Motor neuron (in vitro differentiated cells): ENCODE results near the gene TTLL8. TPM values are rescaled to one million over a fixed set of nuclear protein-coding genes. Genes with fewer than 3 reads are reported as not detected.
A peak's percentile ranks its signal among the peaks of the same experiment; 100 is the strongest.

Source experiments
- ATAC-seq, 8 experiments: fragments of 200-7000 bp; cut with Tn5 transposase; replicated peaks in 6 of 8; 2 replicates each; pipeline ENCODE4 v1.8.0; 2021; ENCODE audit warnings: mild to moderate bottlenecking in 8 of 8, moderate library complexity in 8 of 8
- H3K27ac ChIP-seq, 2 donors: fragments of 250-450 bp; sonication (Bioruptor Pico); 2 replicates each; pipeline ENCODE4 v1.9.0; 2021; ENCODE audit warnings: antibody characterized with exemption in 2 of 2, mild to moderate bottlenecking in 2 of 2, moderate library complexity in 1 of 2
- H3K4me1 ChIP-seq, 2 donors: fragments of 250-450 bp; sonication (Bioruptor Pico); replicated peaks in 1 of 2; 2 replicates each; pipeline ENCODE4 v1.6.1; 2021; ENCODE audit warnings: antibody characterized with exemption in 2 of 2, mild to moderate bottlenecking in 2 of 2, moderate library complexity in 1 of 2
- H3K4me3 ChIP-seq, 5 donors: fragments of 250-450 bp; sonication (Bioruptor Pico); 2 replicates each; pipeline ENCODE4 v1.9.0; 2021; ENCODE audit warnings: antibody characterized with exemption in 5 of 5, mild to moderate bottlenecking in 5 of 5, moderate library complexity in 4 of 5
- WGBS, 10 experiments: fragments of 450-650 bp; shearing (Covaris generic); methylation state at CpG; one replicate each; pipeline ENCODE4 v1.0.0; 2022; 5-methylcytosine and 5-hydroxymethylcytosine counted together
- in situ Hi-C, 9 experiments: fragments of 400-800 bp; cut with MboI; loops; one replicate each; pipeline ENCODE4 v1.15.0; 2021; ENCODE audit warnings: low sequenced_read_pairs in 9 of 9, low pct_unique_long_range_greater_than_20kb in 2 of 9; ENCODE audit not compliant: unreplicated experiment in 9 of 9
- total RNA-seq, 8 experiments: library from RNA; unstranded; fragments of 300-600 nt; gene quantifications; 2 replicates each; pipeline versions ENCODE4 v1.2.3 to v1.2.4, GENCODE V29; 2022

The TTLL8 gene
- total RNA-seq, 8 experiments from 2014 or later: 0.09 to 0.17 TPM; not detected in 6

- in situ Hi-C loops: no loop called here
- H3K27ac ChIP-seq: no peak overlapping the region
- H3K4me3 ChIP-seq: no peak overlapping the region
- ATAC-seq: no peak
- WGBS, 10 experiments: 67 to 95% (median 88%) methylated on average over 2 to 15 of the region's 18 CpGs; no CpG with 5 or more reads in 6 of the 10 experiments
- H3K4me1 ChIP-seq: peaks cover 2 to 5% of the 10 kb centered on the region in 2 donors
Measured at GRCh38 chr22:50053861-50054260, 4.2 kb downstream of the TTLL8 start.

DNA sequence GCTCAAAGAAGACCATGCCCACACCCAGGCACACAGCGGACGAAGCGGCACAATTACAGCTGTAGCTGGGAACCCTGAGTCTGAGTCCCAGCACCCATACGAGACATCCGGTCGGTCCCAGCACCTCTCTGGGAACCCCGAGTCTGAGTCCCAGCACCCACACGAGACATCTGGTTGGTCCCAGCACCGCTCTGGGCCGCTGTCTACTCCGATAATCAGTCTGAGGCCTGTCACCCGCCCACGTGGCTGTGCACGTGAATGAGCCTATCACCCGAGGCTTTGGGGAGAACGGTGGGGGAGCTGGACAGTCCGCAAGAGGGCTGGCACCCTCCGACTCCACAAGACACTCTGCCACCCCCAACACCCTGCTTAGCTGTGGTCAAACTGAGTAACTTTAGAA lies 6.2 kb downstream of the TTLL8 start:
- Histone ChIP-seq H3K4me3 (no peak overlapping the region), H3K27ac (no peak overlapping the region), H3K4me1 (no peaks in the 10 kb centered on the region)
- ATAC-seq: no peak
- 42 to 87% (median 78%) methylated on average over 1 to 17 of the region's 18 CpGs; no CpG with 5 or more reads in 4 of the 10 experiments for WGBS, 10 experiments
- in situ Hi-C loops: no loop called here

GRCh38 chr22:50049299-50050195 lies 8.6 kb downstream of the TTLL8 start:
- no peak overlapping the region for H3K27ac ChIP-seq
- in situ Hi-C loops: loop anchor here in 3 of 9 experiments (25.0 kb wide), 2 partner anchors 112 to 287 kb away; no protein-coding TSS in a partner anchor
- ATAC-seq: no peak
- no peak overlapping the region for H3K4me3 ChIP-seq
- no peaks in the 10 kb centered on the region for H3K4me1 ChIP-seq
- 80 to 100% (median 100%) methylated on average over 1 to 3 of the region's 36 CpGs; no CpG with 5 or more reads in 7 of the 10 experiments for WGBS, 10 experiments

DNA sequence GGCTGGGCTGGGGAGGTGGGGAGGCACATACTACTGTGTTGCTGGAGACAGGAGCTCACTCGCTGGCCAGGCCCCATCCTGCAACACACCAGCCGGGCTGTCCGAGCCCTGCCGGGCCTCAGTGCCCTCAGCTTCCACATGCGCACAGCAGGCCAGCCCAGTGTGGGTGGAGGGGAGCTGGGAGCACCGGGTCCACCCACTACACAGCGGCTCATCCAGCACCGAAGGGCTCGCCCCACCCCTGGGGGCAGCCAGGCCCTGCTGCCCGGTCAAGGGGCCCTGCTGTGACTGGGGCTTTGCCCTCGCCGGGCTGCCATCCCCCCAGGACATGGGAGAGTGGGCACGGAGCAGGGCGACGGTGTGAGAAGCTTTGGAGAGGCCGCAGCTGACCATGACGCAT lies 9.3 kb downstream of the TTLL8 start:
- no peak overlapping the region for H3K4me3 ChIP-seq
- peak in 1 of 8 experiments; percentile 27 for ATAC-seq
- WGBS, 10 experiments: 20 to 84% (median 48%) methylated on average over 1 to 5 of the region's 17 CpGs; no CpG with 5 or more reads in 6 of the 10 experiments
- H3K4me1 ChIP-seq: no peaks in the 10 kb centered on the region
- no peak overlapping the region for H3K27ac ChIP-seq
- in situ Hi-C loops: loop anchor here in 3 of 9 experiments (25.0 kb wide), 2 partner anchors 112 to 287 kb away; no protein-coding TSS in a partner anchor

GRCh38 chr22:50048061-50048765 lies 9.9 kb downstream of the TTLL8 start:
- 0 to 100% (median 74%) methylated on average over 1 to 5 of the region's 12 CpGs; no CpG with 5 or more reads in 2 of the 10 experiments for WGBS, 10 experiments
- no peaks in the 10 kb centered on the region for H3K4me1 ChIP-seq
- no peak overlapping the region for H3K27ac ChIP-seq
- in situ Hi-C loops: loop anchor here in 3 of 9 experiments (25.0 kb wide), 2 partner anchors 111 to 286 kb away; no protein-coding TSS in a partner anchor
- peak in 1 of 8 experiments; percentile 44 for ATAC-seq
- no peak overlapping the region for H3K4me3 ChIP-seq

- no peak for ATAC-seq
- Histone ChIP-seq H3K4me3 (no peak overlapping the region), H3K4me1 (no peaks in the 10 kb centered on the region), H3K27ac (no peak overlapping the region)
- 80% methylated on average over 1 of the region's 16 CpGs; no CpG with 5 or more reads in 9 of the 10 experiments for WGBS, 10 experiments
- in situ Hi-C loops: loop anchor here in 3 of 9 experiments (25.0 kb wide), 2 partner anchors 110 to 285 kb away; no protein-coding TSS in a partner anchor
Measured at GRCh38 chr22:50047346-50047745, 10.8 kb downstream of the TTLL8 start.

- Histone ChIP-seq H3K4me3 (no peak overlapping the region), H3K4me1 (no peaks in the 10 kb centered on the region), H3K27ac (no peak overlapping the region)
- WGBS, 10 experiments: 100% methylated on average over 2 of the region's 27 CpGs; no CpG with 5 or more reads in 9 of the 10 experiments
- in situ Hi-C loops: loop anchor here in 3 of 9 experiments (25.0 kb wide), 2 partner anchors 109 to 284 kb away; no protein-coding TSS in a partner anchor
- peak in 1 of 8 experiments; percentile 22 for ATAC-seq
Measured at GRCh38 chr22:50046481-50047245, 11.4 kb downstream of the TTLL8 start.

DNA sequence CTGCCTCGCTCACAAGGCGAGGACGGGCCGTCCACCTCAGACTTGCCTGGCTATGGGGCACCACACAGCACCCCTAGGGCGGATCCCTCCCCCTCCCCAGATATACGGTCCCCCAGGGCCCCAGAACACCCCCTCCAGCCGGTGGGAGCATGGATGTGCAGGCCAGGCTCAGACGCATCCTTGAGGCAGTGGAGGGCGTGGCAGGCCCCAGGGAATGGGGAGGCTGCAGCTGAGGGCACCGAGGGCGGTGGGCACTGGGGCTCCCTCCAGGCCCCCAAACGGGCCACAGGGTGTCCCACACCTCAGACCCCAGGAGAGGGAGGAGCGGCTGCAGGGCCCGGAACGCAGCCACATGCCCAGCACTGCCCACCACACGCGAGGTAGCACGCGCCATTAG lies 12.1 kb downstream of the TTLL8 start:
- Histone ChIP-seq H3K4me1 (no peaks in the 10 kb centered on the region), H3K27ac (no peak overlapping the region), H3K4me3 (no peak overlapping the region)
- in situ Hi-C loops: loop anchor here in 3 of 9 experiments (25.0 kb wide), 2 partner anchors 109 to 284 kb away; no protein-coding TSS in a partner anchor
- ATAC-seq: peak in 3 of 8 experiments; percentile 9 to 21 (median 9)
- WGBS, 10 experiments: 100% methylated on average over 1 of the region's 19 CpGs; no CpG with 5 or more reads in 8 of the 10 experiments

GRCh38 chr22:50045211-50046018 lies 12.7 kb downstream of the TTLL8 start:
- in situ Hi-C loops: loop anchor here in 3 of 9 experiments (25.0 kb wide), 2 partner anchors 108 to 283 kb away; no protein-coding TSS in a partner anchor
- WGBS, 10 experiments: 68% methylated on average over 4 of the region's 35 CpGs; no CpG with 5 or more reads in 9 of the 10 experiments
- ATAC-seq: peak in 5 of 8 experiments; percentile 12 to 44 (median 41)
- Histone ChIP-seq H3K4me3 (no peak overlapping the region), H3K27ac (no peak overlapping the region), H3K4me1 (no peaks in the 10 kb centered on the region)

GRCh38 chr22:50044485-50045118 lies 13.5 kb downstream of the TTLL8 start:
- in situ Hi-C loops: loop anchor here in 3 of 9 experiments (25.0 kb wide), 2 partner anchors 107 to 282 kb away; no protein-coding TSS in a partner anchor
- H3K4me3 ChIP-seq: no peak overlapping the region
- no peak for ATAC-seq
- WGBS, 10 experiments: 18 to 92% (median 70%) methylated on average over 4 to 8 of the region's 30 CpGs; no CpG with 5 or more reads in 3 of the 10 experiments
- no peak overlapping the region for H3K27ac ChIP-seq
- H3K4me1 ChIP-seq: no peaks in the 10 kb centered on the region
